ENCODE data around the gene TMEM39A. TPM values are rescaled to one million over a fixed set of nuclear protein-coding genes. Genes with fewer than 3 reads are reported as not detected.

TMEM39A gene
- total RNA-seq, 1 experiment from 2014 or later = 46.8 TPM

- ChIA-PET CTCF (no interaction called here), POLR2A (ENCODE audit: unreplicated experiment) (no interaction called here)
- Histone ChIP-seq H3K27me3 (ENCODE audit: insufficient read depth, low read depth) (no peaks in the 10 kb centered on the region), H3K4me2 (no peak overlapping the region), H3K27ac (no peak overlapping the region), H3K36me3 (ENCODE audit: low read depth) (no peaks in the 10 kb centered on the region; the same call in 1 of the 2 replicates), H3K4me3 (no peak overlapping the region), H4K20me1 (ENCODE audit: insufficient read depth) (no peaks in the 10 kb centered on the region), H3K9me3 (ENCODE audit: insufficient read depth, low read depth) (no peaks in the 10 kb centered on the region), H3K79me2 (ENCODE audit: low read depth) (no peaks in the 10 kb centered on the region), H3F3A (ENCODE audit: insufficient read depth, low read depth) (no peaks in the 10 kb centered on the region), H3K9me2 (ENCODE audit: insufficient read depth) (no peaks in the 10 kb centered on the region; the same call in 1 of the 2 replicates), H2AFZ (no peak overlapping the region), H3K4me1 (replicated peaks; ENCODE audit: insufficient read depth) (no peaks in the 10 kb centered on the region)
- no TSS peak for BruUV-seq (replicated peaks)
- no peak for DNase-seq
- intact Hi-C loops (cut with micrococcal nuclease; ENCODE audit: unreplicated experiment) = no loop called here
- TF ChIP-seq EZH2 (IDR thresholded peaks at IDR 0.05; ENCODE audit: low read depth) (no peak), CTCF (conservative IDR thresholded peaks at IDR 0.05) (no peak)
Observed at GRCh38 chr3:119483101-119483500, 19.7 kb upstream of the TMEM39A start.

- H2AFZ ChIP-seq = no peak overlapping the region
- no peak overlapping the region for H3K4me2 ChIP-seq
- no peaks in the 10 kb centered on the region for H3K27me3 ChIP-seq (ENCODE audit: insufficient read depth, low read depth)
Observed at GRCh38 chr3:119481079-119481478, 17.7 kb upstream of the TMEM39A start.

GRCh38 chr3:119470866-119471265 lies 7.5 kb upstream of the TMEM39A start:
- Histone ChIP-seq H3K9me2 (ENCODE audit: insufficient read depth) (no peaks in the 10 kb centered on the region), H3K27ac (no peak overlapping the region)
- POLR2A ChIA-PET (ENCODE audit: unreplicated experiment) = no interaction called here

More at GRCh38 chr3:119481079-119481478, 17.7 kb upstream of the TMEM39A start:
- ChIA-PET CTCF (no interaction called here), POLR2A (ENCODE audit: unreplicated experiment) (no interaction called here)
- BruUV-seq (replicated peaks) = no TSS peak
- TF ChIP-seq EZH2 (IDR thresholded peaks at IDR 0.05; ENCODE audit: low read depth) = no peak
- TF ChIP-seq CTCF (conservative IDR thresholded peaks at IDR 0.05) = no peak
- intact Hi-C loops (cut with micrococcal nuclease; ENCODE audit: unreplicated experiment) = no loop called here
- Histone ChIP-seq H3K9me3 (ENCODE audit: insufficient read depth, low read depth) (no peaks in the 10 kb centered on the region), H4K20me1 (ENCODE audit: insufficient read depth) (no peaks in the 10 kb centered on the region), H3K4me1 (replicated peaks; ENCODE audit: insufficient read depth) (no peaks in the 10 kb centered on the region), H3K27ac (no peak overlapping the region), H3K9me2 (ENCODE audit: insufficient read depth) (no peaks in the 10 kb centered on the region; the same call in 1 of the 2 replicates), H3F3A (ENCODE audit: insufficient read depth, low read depth) (no peaks in the 10 kb centered on the region), H3K79me2 (ENCODE audit: low read depth) (no peaks in the 10 kb centered on the region), H3K36me3 (ENCODE audit: low read depth) (no peaks in the 10 kb centered on the region; the same call in 1 of the 2 replicates), H3K4me3 (no peak overlapping the region)
- DNase-seq = no peak

More at GRCh38 chr3:119470866-119471265, 7.5 kb upstream of the TMEM39A start:
- Histone ChIP-seq H3K4me2 (no peak overlapping the region), H4K20me1 (ENCODE audit: insufficient read depth) (no peaks in the 10 kb centered on the region), H3K27me3 (ENCODE audit: insufficient read depth, low read depth) (no peaks in the 10 kb centered on the region), H2AFZ (no peak overlapping the region), H3K9me3 (ENCODE audit: insufficient read depth, low read depth) (no peaks in the 10 kb centered on the region), H3K4me3 (no peak overlapping the region), H3F3A (ENCODE audit: insufficient read depth, low read depth) (no peaks in the 10 kb centered on the region), H3K36me3 (ENCODE audit: low read depth) (no peaks in the 10 kb centered on the region; the same call in 1 of the 2 replicates), H3K79me2 (ENCODE audit: low read depth) (no peaks in the 10 kb centered on the region), H3K4me1 (replicated peaks; ENCODE audit: insufficient read depth) (peaks cover 7% of the 10 kb centered on the region; the same call in 1 of the 2 replicates)
- intact Hi-C loops (cut with micrococcal nuclease; ENCODE audit: unreplicated experiment) = no loop called here
- TF ChIP-seq EZH2 (IDR thresholded peaks at IDR 0.05; ENCODE audit: low read depth) = no peak
- no peak for TF ChIP-seq CTCF (conservative IDR thresholded peaks at IDR 0.05)
- CTCF ChIA-PET = no interaction called here
- BruUV-seq (replicated peaks) = no TSS peak
- no peak for DNase-seq

Measured in PC-9 (cell line).